ENCODE results near the gene PTBP1.

Gene PTBP1

DNA sequence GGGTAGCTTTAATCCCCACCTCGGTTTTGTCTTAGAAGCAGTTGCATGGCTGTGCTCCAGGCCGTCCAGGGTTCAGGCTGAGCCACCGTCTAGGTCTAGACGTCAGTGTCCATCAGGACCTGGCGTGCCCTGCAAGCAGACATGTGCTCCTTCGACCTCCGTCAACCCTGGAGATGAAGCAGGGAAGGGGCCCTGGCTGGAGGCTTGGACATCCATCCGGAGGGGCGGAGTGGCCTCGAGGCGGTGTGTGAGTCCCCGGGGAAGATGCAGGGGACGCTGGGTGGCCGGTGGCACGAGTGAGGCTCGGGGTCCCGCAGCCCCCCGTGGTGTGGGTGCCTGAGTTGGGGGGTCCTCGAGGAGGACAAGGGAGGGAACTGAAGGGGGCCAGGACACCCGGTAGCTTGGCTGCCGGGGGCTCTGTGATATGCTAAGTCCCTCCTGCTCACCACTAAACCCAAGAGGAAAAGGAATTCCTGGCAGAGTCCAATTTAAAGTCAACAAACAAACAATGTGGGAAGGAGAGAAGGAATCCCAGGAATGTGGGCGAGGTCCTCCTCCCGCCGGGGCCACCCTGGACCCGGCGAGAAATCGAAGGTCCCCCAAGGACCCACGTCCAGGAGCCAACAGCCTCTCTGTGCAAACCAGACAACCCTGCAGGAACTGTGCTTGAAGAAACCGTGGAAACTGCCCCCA is 14.9 kb upstream of the PTBP1 start:
- no peak for DNase-seq (ENCODE audit: extremely low read depth, low read depth)
- TF ChIP-seq, protein P1, sequence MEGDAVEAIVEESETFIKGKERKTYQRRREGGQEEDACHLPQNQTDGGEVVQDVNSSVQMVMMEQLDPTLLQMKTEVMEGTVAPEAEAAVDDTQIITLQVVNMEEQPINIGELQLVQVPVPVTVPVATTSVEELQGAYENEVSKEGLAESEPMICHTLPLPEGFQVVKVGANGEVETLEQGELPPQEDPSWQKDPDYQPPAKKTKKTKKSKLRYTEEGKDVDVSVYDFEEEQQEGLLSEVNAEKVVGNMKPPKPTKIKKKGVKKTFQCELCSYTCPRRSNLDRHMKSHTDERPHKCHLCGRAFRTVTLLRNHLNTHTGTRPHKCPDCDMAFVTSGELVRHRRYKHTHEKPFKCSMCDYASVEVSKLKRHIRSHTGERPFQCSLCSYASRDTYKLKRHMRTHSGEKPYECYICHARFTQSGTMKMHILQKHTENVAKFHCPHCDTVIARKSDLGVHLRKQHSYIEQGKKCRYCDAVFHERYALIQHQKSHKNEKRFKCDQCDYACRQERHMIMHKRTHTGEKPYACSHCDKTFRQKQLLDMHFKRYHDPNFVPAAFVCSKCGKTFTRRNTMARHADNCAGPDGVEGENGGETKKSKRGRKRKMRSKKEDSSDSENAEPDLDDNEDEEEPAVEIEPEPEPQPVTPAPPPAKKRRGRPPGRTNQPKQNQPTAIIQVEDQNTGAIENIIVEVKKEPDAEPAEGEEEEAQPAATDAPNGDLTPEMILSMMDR (IDR thresholded peaks at IDR 0.05; ENCODE audit: low read depth, low read length, missing control alignments): no peak

DNA sequence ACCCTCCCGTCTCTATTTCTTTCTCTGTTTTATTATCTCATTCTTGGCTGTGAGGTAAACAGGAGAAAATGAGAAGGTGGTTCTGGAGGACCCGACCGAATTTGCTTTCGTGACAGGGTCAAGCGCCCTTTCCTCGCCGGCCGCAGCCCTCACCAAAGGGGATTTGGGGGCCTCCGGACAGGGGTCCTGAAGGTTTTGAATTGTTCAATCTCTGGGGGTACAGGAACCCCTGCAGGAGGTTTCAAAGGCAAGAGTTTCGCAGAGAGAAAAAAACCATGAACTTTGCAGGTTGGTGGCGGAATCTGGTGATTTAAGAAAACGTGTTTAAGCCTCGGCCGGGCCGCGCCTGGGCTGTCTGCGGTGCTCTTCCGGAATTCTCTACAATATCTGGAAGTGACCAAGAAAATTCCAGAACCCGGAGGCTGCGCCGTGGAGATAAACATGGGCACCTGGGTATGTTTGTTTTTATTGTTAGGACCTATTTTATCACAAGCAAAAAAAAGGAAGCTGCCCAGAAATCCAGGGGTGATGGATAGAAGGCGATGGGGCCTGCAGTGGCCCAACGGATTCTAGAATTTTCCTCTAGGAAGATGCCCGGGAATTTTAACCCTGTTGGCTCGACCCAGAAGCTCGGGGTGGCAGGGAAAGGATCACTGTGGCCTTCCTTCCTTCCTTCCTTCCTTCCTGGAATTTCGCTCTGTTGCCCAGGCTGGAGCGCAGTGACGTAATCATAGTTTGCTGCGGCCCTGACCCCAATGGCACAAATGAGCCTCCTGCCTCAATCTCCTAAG is 14.2 kb upstream of the PTBP1 start:
- H3K4me3 ChIP-seq (replicated peaks; ENCODE audit: low read depth, low read length): no peak overlapping the region

More for the DNA sequence above, 14.9 kb upstream of the PTBP1 start:
- peak overlapping the region; percentile 30 for H3K4me3 ChIP-seq (replicated peaks; ENCODE audit: low read depth, low read length)

GRCh38 chr19:784541-784940 is 12.7 kb upstream of the PTBP1 start:
- no peak for DNase-seq (ENCODE audit: extremely low read depth, low read depth)
- H3K4me3 ChIP-seq (replicated peaks; ENCODE audit: low read depth, low read length): no peak overlapping the region
- TF ChIP-seq, protein P1 (IDR thresholded peaks at IDR 0.05; ENCODE audit: low read depth, low read length, missing control alignments): no peak

More for the DNA sequence above, 14.2 kb upstream of the PTBP1 start:
- TF ChIP-seq, protein P1 (IDR thresholded peaks at IDR 0.05; ENCODE audit: low read depth, low read length, missing control alignments): no peak
- no peak for DNase-seq (ENCODE audit: extremely low read depth, low read depth)

DNA sequence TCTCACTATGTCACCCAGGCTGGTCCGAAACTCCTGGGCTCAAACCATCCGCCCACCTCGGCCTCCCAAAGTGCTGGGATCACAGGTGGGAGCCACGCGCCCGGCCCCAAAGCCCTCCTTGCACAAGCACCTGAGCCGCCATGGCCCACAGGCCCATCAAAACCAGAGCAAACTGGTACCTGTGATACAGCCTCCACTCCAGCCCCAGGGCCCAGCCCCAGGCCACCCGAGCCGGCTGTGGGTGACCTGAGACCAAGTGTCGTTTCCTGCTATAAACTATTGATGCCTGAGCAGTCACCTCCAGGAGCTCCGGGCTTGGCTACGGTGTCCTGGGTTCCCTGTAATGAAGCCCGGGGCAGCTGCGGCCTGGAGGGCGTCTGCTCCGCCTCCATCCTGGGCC is 9.7 kb upstream of the PTBP1 start:
- TF ChIP-seq, protein P1 (IDR thresholded peaks at IDR 0.05; ENCODE audit: low read depth, low read length, missing control alignments): no peak
- H3K4me3 ChIP-seq (replicated peaks; ENCODE audit: low read depth, low read length): no peak overlapping the region
- no peak for DNase-seq (ENCODE audit: extremely low read depth, low read depth)

GRCh38 chr19:788686-788982 is 8.6 kb upstream of the PTBP1 start:
- DNase-seq (ENCODE audit: extremely low read depth, low read depth): no peak
- no peak overlapping the region for H3K4me3 ChIP-seq (replicated peaks; ENCODE audit: low read depth, low read length)
- TF ChIP-seq, protein P1 (IDR thresholded peaks at IDR 0.05; ENCODE audit: low read depth, low read length, missing control alignments): no peak

DNA sequence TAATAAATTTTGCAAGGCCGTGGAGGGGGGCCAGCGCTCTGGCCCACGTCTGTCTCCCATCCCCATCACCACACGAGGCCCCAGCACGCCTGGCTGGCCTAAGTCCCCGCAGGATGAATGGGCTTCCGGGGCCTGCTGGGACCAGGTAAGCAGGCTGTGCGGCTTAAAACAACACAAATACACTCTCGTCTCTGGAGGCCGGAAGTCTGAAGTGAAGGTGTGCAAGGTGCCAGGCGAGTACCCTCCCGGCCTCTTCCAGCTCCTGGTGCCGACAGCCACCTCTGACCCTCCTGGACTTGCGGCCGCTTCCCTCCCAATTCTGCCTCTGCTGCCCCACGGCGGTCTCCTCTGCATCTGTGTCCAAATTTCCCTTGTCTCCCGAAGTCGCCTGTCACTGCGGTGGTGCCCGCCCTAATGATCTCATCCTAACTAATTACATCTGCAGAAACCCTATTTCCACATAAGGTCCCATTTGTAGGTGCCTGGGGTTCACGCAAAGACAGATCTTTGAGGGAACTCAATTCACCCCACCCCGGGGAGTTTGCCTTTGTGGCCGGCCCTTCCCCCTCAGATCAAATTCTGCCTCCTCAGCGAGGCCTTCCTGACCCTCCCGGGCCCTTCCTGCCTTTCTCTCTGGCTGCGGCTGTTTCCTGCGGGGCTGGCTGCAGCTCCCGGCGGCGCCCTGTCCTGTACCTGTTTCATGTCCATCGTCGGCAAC is 8.1 kb upstream of the PTBP1 start:
- no peak overlapping the region for H3K4me3 ChIP-seq (replicated peaks; ENCODE audit: low read depth, low read length)
- DNase-seq (ENCODE audit: extremely low read depth, low read depth): no peak
- TF ChIP-seq, protein P1 (IDR thresholded peaks at IDR 0.05; ENCODE audit: low read depth, low read length, missing control alignments): no peak
